Subcutaneous abdominal adipose tissue (tissue), 5 donors: ENCODE measurements around the gene STAM.
"Not testable (repeated sequence)": the region's sequence is repeated elsewhere in the genome, so short reads cannot be mapped to it uniquely, and the experiment has no call there.

ENCODE experiments used
- H3K27ac ChIP-seq: one replicate; pipeline ENCODE4 v1.7.0; 2013; ENCODE audit warnings: low read depth, mild to moderate bottlenecking, inconsistent platforms, low read length, moderate library complexity
- H3K27me3 ChIP-seq, 5 donors: one replicate each; pipeline ENCODE4 v1.7.0; 2013; ENCODE audit warnings: low read length in 5 of 5, inconsistent platforms in 1 of 5; ENCODE audit not compliant: control insufficient read depth in 5 of 5, insufficient read depth in 4 of 5
- H3K36me3 ChIP-seq, 5 donors: one replicate each; pipeline ENCODE4 v1.7.0; 2013; ENCODE audit warnings: low read length in 5 of 5; ENCODE audit not compliant: control insufficient read depth in 5 of 5, insufficient read depth in 5 of 5
- H3K4me1 ChIP-seq, 5 donors: one replicate each; pipeline ENCODE4 v1.7.0; 2013; ENCODE audit warnings: low read length in 5 of 5, mild to moderate bottlenecking in 3 of 5, moderate library complexity in 1 of 5; ENCODE audit not compliant: control insufficient read depth in 5 of 5, insufficient read depth in 5 of 5
- H3K4me3 ChIP-seq, 5 donors: one replicate each; pipeline ENCODE4 v1.7.0; 2013; ENCODE audit warnings: low read length in 5 of 5, low read depth in 1 of 5
- H3K9ac ChIP-seq, 5 donors: one replicate each; pipeline ENCODE4 v1.7.0; 2013; ENCODE audit warnings: low read length in 5 of 5, mild to moderate bottlenecking in 4 of 5, moderate library complexity in 3 of 5
- H3K9me3 ChIP-seq, 5 donors: one replicate each; pipeline ENCODE4 v1.7.0; 2013; ENCODE audit warnings: low read length in 5 of 5; ENCODE audit not compliant: control insufficient read depth in 5 of 5
- donor health status: healthy.
- donor health status: healthy.
- donor health status: healthy.
- donor health status: healthy.
- donor health status: healthy.

STAM gene

GRCh38 chr10:17712053-17712452 is 68.1 kb downstream of the STAM start:
- H3K27ac ChIP-seq = no peak overlapping the region
- H3K4me1 ChIP-seq = peaks cover 0 to 7% (median 5%) of the 10 kb centered on the region in 5 donors
- peaks cover 45 to 67% (median 57%) of the 10 kb centered on the region in 5 donors for H3K36me3 ChIP-seq
- no peaks in the 10 kb centered on the region for H3K9me3 ChIP-seq
- H3K9ac ChIP-seq = no peak overlapping the region
- H3K4me3 ChIP-seq = no peak overlapping the region
- no peaks in the 10 kb centered on the region for H3K27me3 ChIP-seq

- Histone ChIP-seq H3K4me1 (peaks cover 0 to 7% (median 5%) of the 10 kb centered on the region in 5 donors), H3K27ac (no peak overlapping the region), H3K4me3 (peak overlapping the region; percentile 14 to 66 (median 48)), H3K27me3 (no peaks in the 10 kb centered on the region), H3K36me3 (peaks cover 52 to 72% (median 58%) of the 10 kb centered on the region in 5 donors), H3K9ac (no peak overlapping the region), H3K9me3 (no peaks in the 10 kb centered on the region)
Measured at GRCh38 chr10:17712717-17713471, 68.9 kb downstream of the STAM start.

- peaks cover 0 to 7% (median 5%) of the 10 kb centered on the region in 5 donors for H3K4me1 ChIP-seq
- no peak overlapping the region for H3K9ac ChIP-seq
- no peak overlapping the region for H3K4me3 ChIP-seq
- peaks cover 46 to 67% (median 56%) of the 10 kb centered on the region in 5 donors for H3K36me3 ChIP-seq
- H3K9me3 ChIP-seq = no peaks in the 10 kb centered on the region
- no peaks in the 10 kb centered on the region for H3K27me3 ChIP-seq
- H3K27ac ChIP-seq = no peak overlapping the region
Measured at GRCh38 chr10:17713758-17714157, 69.8 kb downstream of the STAM start.

GRCh38 chr10:17716161-17716560 is 72.2 kb downstream of the STAM start:
- peaks cover 26 to 49% (median 37%) of the 10 kb centered on the region in 5 donors for H3K36me3 ChIP-seq

GRCh38 chr10:17722317-17723014 is 78.5 kb downstream of the STAM start:
- H3K9ac ChIP-seq, H3K4me1 ChIP-seq, H3K27me3 ChIP-seq, H3K27ac ChIP-seq, H3K9me3 ChIP-seq, H3K36me3 ChIP-seq, H3K4me3 ChIP-seq: not testable (repeated sequence)

More at GRCh38 chr10:17716161-17716560, 72.2 kb downstream of the STAM start:
- Histone ChIP-seq H3K9me3 (no peaks in the 10 kb centered on the region), H3K27me3 (no peaks in the 10 kb centered on the region), H3K27ac (no peak overlapping the region), H3K4me1 (peaks cover 0 to 7% (median 5%) of the 10 kb centered on the region in 5 donors), H3K4me3 (no peak overlapping the region), H3K9ac (no peak overlapping the region)

GRCh38 chr10:17725703-17726102 is 81.8 kb downstream of the STAM start:
- Histone ChIP-seq H3K27ac (no peak overlapping the region), H3K4me1 (no peaks in the 10 kb centered on the region), H3K9ac (no peak overlapping the region), H3K9me3 (peaks cover 0 to 4% (median 0%) of the 10 kb centered on the region in 5 donors), H3K27me3 (no peaks in the 10 kb centered on the region), H3K4me3 (no peak overlapping the region), H3K36me3 (peaks cover 0 to 3% (median 0%) of the 10 kb centered on the region in 5 donors)

- Histone ChIP-seq H3K36me3 (no peaks in the 10 kb centered on the region), H3K27ac (no peak overlapping the region), H3K9ac (no peak overlapping the region), H3K27me3 (no peaks in the 10 kb centered on the region), H3K4me3 (no peak overlapping the region), H3K4me1 (no peaks in the 10 kb centered on the region), H3K9me3 (no peaks in the 10 kb centered on the region)
Measured at GRCh38 chr10:17729630-17730029, 85.7 kb downstream of the STAM start.

- H3K27me3 ChIP-seq = no peaks in the 10 kb centered on the region
- H3K27ac ChIP-seq = no peak overlapping the region
- no peaks in the 10 kb centered on the region for H3K9me3 ChIP-seq
- H3K9ac ChIP-seq = no peak overlapping the region
- no peak overlapping the region for H3K4me3 ChIP-seq
- H3K4me1 ChIP-seq = peaks cover 0 to 4% (median 0%) of the 10 kb centered on the region in 5 donors
- no peaks in the 10 kb centered on the region for H3K36me3 ChIP-seq
Measured at GRCh38 chr10:17730667-17731066, 86.7 kb downstream of the STAM start.

GRCh38 chr10:17731331-17732020 is 87.5 kb downstream of the STAM start:
- H3K27ac ChIP-seq = no peak overlapping the region
- H3K4me3 ChIP-seq = no peak overlapping the region
- no peaks in the 10 kb centered on the region for H3K27me3 ChIP-seq
- H3K36me3 ChIP-seq = no peaks in the 10 kb centered on the region
- H3K9me3 ChIP-seq = no peaks in the 10 kb centered on the region
- H3K9ac ChIP-seq = no peak overlapping the region
- peaks cover 0 to 4% (median 0%) of the 10 kb centered on the region in 5 donors for H3K4me1 ChIP-seq

- Histone ChIP-seq H3K9ac (no peak overlapping the region), H3K4me1 (peaks cover 0 to 8% (median 7%) of the 10 kb centered on the region in 5 donors), H3K4me3 (no peak overlapping the region), H3K27ac (no peak overlapping the region), H3K27me3 (no peaks in the 10 kb centered on the region), H3K9me3 (no peaks in the 10 kb centered on the region), H3K36me3 (no peaks in the 10 kb centered on the region)
Measured at GRCh38 chr10:17733620-17734019, 89.7 kb downstream of the STAM start.
